HepG2 (cell line): ENCODE results near the gene RAB6A. TPM values are rescaled to one million over a fixed set of nuclear protein-coding genes. Genes with fewer than 3 reads are reported as not detected.

Experiments
- HOXA7 ChIP-seq: sonication (generic); formaldehyde crosslinking; IDR thresholded peaks from 2 replicates; pipeline ENCODE4 v1.8.1; 2022; ENCODE audit warnings: mild to moderate bottlenecking, missing genetic modification reagents, moderate library complexity
- ZNF274 ChIP-seq: sonication (generic); formaldehyde crosslinking; IDR thresholded peaks from 2 replicates; pipeline ENCODE4 v1.5.1; 2020; ENCODE audit warnings: mild to moderate bottlenecking, missing genetic modification reagents
- ZNF652 ChIP-seq: IDR thresholded peaks from 2 replicates; pipeline ENCODE4 v1.6.1; 2016; ENCODE audit warnings: low read depth, borderline replicate concordance
- ZNF775 ChIP-seq: sonication (generic); formaldehyde crosslinking; IDR thresholded peaks from 2 replicates; pipeline ENCODE4 v1.4.0; 2020; ENCODE audit warnings: missing genetic modification reagents, mild to moderate bottlenecking, moderate library complexity, borderline replicate concordance
- polyA plus RNA-seq, 8 experiments: library from polyadenylated mRNA; depleted of rRNA in 3 of 8; stranded (reverse) in 7 of 8; unstranded in 1 of 8; fragments of >200 nt; fragmentation: Illumina TruSeq in 4 of 8; extraction: Trizol in 4 of 8; gene quantifications; 2 replicates each; pipeline versions ENCODE4 v1.2.1 to v1.2.3, GENCODE V29; 2011 to 2016; ENCODE audit warnings: low read depth in 4 of 8, missing spikeins in 1 of 8, mixed read lengths in 1 of 8; ENCODE audit not compliant: insufficient read depth in 1 of 8
- total RNA-seq, 5 experiments: library from RNA; depleted of rRNA; stranded (reverse); fragments of >200 nt; fragmentation: Illumina TruSeq; extraction: Trizol; gene quantifications; 2 replicates each; pipeline ENCODE4 v1.2.3, GENCODE V29; 2016; ENCODE audit warnings: low read depth in 1 of 5
- TF ChIP-seq, protein P1 (sequence below): IDR thresholded peaks from 2 replicates; pipeline ENCODE4 v1.6.1; 2018; ENCODE audit warnings: missing genetic modification reagents, mild to moderate bottlenecking, missing compliant biosample characterization
- TF ChIP-seq, protein P2 (sequence below): sonication (generic); formaldehyde crosslinking; IDR thresholded peaks from 2 replicates; pipeline ENCODE4 v1.8.1; 2023; ENCODE audit warnings: mild to moderate bottlenecking, missing genetic modification reagents
- TF ChIP-seq, protein P3 (sequence below): sonication (generic); formaldehyde crosslinking; IDR thresholded peaks from 2 replicates; pipeline ENCODE4 v1.4.0; 2020; ENCODE audit warnings: mild to moderate bottlenecking, low read depth, missing genetic modification reagents
- TF ChIP-seq, protein P4 (sequence below): sonication (generic); formaldehyde crosslinking; IDR thresholded peaks from 2 replicates; pipeline ENCODE4 v1.5.1; 2020; ENCODE audit warnings: missing genetic modification reagents, mild to moderate bottlenecking, borderline replicate concordance
- TF ChIP-seq, protein P5 (sequence below): IDR thresholded peaks from 2 replicates; pipeline ENCODE4 v1.6.1; 2012; ENCODE audit warnings: low read depth, low read length, improper control_type of control experiment
- TF ChIP-seq, protein P6 (sequence below): sonication (generic); formaldehyde crosslinking; IDR thresholded peaks from 2 replicates; pipeline ENCODE4 v1.8.0; 2023; ENCODE audit warnings: mild to moderate bottlenecking, missing genetic modification reagents
- TF ChIP-seq, protein P7 (sequence below): sonication (generic); formaldehyde crosslinking; conservative IDR thresholded peaks from 2 replicates; pipeline ENCODE4 v1.8.1; 2023; ENCODE audit warnings: missing genetic modification reagents
- TF ChIP-seq, protein P8 (sequence below), 2 experiments: IDR thresholded peaks; 2 replicates each; pipeline ENCODE4 v1.6.1; 2011 to 2012; ENCODE audit warnings: low read length in 2 of 2, borderline replicate concordance in 1 of 2, low read depth in 1 of 2, mild to moderate bottlenecking in 1 of 2, moderate library complexity in 1 of 2

The RAB6A gene
- total and polyA plus RNA-seq, 2 of the 13 experiments (the other 11 are each of a cell fraction or from before 2014, with no cell fraction given): 74.3 to 121 TPM

DNA sequence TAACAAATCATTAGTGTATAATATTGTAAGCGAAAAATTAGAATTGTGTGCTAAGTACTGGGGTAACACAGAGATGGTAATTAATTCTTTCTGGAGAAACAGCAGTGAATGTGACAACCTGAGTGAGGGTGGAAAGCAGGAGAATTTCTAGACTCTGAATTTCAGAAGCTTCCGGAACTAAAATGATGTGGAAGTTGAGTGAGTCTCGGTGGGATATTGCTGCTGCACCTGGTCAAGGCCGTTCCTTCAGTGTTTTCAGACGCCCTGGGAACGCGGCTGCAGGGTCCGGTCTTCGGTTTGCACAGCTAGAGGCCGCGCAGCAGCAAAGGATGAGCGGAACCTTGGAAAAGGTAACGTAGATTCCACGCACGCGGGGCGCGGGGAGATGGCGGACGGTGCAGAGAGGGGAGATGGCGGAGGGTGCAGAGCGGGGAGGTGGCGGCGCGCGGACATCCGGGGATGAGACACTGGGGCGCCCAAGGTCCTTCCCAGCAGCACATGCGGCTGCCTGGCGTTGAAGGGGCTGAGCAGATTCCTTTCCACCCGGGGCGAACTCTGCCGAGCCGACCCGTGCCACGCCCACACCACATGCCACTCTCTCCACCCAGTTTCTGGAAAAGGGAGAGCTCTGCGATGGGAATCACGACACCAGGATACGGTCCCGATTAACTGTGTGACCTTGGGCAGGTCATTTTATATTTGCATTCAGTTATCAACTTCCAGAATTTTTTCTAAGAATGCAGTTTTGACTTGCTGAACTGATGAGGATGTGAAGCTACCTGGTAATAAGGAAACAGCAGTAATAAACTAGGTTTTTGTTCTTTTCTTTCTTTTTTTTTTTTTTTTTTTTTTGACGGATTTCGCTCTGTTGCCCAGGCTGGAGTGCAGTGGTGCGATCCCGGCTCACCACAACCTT lies 27.0 kb upstream of the RAB6A start, which contains the start of gene MRPL48 (continued):
- TF ChIP-seq, protein P1, sequence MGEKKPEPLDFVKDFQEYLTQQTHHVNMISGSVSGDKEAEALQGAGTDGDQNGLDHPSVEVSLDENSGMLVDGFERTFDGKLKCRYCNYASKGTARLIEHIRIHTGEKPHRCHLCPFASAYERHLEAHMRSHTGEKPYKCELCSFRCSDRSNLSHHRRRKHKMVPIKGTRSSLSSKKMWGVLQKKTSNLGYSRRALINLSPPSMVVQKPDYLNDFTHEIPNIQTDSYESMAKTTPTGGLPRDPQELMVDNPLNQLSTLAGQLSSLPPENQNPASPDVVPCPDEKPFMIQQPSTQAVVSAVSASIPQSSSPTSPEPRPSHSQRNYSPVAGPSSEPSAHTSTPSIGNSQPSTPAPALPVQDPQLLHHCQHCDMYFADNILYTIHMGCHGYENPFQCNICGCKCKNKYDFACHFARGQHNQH (CRISPR knock-in tag): peak; percentile 92
- TF ChIP-seq, protein P2, sequence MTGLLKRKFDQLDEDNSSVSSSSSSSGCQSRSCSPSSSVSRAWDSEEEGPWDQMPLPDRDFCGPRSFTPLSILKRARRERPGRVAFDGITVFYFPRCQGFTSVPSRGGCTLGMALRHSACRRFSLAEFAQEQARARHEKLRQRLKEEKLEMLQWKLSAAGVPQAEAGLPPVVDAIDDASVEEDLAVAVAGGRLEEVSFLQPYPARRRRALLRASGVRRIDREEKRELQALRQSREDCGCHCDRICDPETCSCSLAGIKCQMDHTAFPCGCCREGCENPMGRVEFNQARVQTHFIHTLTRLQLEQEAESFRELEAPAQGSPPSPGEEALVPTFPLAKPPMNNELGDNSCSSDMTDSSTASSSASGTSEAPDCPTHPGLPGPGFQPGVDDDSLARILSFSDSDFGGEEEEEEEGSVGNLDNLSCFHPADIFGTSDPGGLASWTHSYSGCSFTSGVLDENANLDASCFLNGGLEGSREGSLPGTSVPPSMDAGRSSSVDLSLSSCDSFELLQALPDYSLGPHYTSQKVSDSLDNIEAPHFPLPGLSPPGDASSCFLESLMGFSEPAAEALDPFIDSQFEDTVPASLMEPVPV (CRISPR knock-in tag): peak; percentile 83
- TF ChIP-seq, protein P3, sequence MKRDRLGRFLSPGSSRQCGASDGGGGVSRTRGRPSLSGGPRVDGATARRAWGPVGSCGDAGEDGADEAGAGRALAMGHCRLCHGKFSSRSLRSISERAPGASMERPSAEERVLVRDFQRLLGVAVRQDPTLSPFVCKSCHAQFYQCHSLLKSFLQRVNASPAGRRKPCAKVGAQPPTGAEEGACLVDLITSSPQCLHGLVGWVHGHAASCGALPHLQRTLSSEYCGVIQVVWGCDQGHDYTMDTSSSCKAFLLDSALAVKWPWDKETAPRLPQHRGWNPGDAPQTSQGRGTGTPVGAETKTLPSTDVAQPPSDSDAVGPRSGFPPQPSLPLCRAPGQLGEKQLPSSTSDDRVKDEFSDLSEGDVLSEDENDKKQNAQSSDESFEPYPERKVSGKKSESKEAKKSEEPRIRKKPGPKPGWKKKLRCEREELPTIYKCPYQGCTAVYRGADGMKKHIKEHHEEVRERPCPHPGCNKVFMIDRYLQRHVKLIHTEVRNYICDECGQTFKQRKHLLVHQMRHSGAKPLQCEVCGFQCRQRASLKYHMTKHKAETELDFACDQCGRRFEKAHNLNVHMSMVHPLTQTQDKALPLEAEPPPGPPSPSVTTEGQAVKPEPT (CRISPR knock-in tag): peak; percentile 77; the same call in 1 of the 2 replicates
- no peak for TF ChIP-seq ZNF775 (CRISPR knock-in tag)
- TF ChIP-seq, protein P4, sequence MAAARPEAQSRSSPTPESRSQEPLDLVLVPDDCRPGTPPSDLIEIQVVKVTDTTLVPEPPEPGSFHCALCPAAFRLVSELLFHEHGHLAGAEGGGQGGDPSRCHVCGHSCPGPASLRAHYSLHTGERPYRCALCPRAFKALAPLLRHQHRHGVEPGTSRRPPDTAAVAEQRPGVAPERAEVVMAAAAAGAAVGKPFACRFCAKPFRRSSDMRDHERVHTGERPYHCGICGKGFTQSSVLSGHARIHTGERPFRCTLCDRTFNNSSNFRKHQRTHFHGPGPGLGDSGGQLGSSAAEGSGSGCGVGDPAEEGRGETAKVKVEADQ: peak; percentile 98
- TF ChIP-seq, protein P5, sequence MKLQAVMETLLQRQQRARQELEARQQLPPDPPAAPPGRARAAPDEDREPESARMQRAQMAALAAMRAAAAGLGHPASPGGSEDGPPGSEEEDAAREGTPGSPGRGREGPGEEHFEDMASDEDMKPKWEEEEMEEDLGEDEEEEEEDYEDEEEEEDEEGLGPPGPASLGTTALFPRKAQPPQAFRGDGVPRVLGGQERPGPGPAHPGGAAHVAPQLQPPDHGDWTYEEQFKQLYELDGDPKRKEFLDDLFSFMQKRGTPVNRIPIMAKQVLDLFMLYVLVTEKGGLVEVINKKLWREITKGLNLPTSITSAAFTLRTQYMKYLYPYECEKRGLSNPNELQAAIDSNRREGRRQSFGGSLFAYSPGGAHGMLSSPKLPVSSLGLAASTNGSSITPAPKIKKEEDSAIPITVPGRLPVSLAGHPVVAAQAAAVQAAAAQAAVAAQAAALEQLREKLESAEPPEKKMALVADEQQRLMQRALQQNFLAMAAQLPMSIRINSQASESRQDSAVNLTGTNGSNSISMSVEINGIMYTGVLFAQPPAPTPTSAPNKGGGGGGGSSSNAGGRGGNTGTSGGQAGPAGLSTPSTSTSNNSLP: no peak
- TF ChIP-seq, protein P6, sequence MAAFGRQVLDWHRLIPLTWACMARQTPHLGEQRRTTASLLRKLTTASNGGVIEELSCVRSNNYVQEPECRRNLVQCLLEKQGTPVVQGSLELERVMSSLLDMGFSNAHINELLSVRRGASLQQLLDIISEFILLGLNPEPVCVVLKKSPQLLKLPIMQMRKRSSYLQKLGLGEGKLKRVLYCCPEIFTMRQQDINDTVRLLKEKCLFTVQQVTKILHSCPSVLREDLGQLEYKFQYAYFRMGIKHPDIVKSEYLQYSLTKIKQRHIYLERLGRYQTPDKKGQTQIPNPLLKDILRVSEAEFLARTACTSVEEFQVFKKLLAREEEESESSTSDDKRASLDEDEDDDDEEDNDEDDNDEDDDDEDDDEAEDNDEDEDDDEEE (CRISPR knock-in tag): peak; percentile 89
- peak; percentile 92 for TF ChIP-seq ZNF274 (CRISPR knock-in tag)
- no peak for TF ChIP-seq HOXA7 (CRISPR knock-in tag)
- TF ChIP-seq, protein P7, sequence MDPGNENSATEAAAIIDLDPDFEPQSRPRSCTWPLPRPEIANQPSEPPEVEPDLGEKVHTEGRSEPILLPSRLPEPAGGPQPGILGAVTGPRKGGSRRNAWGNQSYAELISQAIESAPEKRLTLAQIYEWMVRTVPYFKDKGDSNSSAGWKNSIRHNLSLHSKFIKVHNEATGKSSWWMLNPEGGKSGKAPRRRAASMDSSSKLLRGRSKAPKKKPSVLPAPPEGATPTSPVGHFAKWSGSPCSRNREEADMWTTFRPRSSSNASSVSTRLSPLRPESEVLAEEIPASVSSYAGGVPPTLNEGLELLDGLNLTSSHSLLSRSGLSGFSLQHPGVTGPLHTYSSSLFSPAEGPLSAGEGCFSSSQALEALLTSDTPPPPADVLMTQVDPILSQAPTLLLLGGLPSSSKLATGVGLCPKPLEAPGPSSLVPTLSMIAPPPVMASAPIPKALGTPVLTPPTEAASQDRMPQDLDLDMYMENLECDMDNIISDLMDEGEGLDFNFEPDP: 0 out of 2 replicates have a peak, but pooled peaks have one; percentile 45
- TF ChIP-seq, protein P8, sequence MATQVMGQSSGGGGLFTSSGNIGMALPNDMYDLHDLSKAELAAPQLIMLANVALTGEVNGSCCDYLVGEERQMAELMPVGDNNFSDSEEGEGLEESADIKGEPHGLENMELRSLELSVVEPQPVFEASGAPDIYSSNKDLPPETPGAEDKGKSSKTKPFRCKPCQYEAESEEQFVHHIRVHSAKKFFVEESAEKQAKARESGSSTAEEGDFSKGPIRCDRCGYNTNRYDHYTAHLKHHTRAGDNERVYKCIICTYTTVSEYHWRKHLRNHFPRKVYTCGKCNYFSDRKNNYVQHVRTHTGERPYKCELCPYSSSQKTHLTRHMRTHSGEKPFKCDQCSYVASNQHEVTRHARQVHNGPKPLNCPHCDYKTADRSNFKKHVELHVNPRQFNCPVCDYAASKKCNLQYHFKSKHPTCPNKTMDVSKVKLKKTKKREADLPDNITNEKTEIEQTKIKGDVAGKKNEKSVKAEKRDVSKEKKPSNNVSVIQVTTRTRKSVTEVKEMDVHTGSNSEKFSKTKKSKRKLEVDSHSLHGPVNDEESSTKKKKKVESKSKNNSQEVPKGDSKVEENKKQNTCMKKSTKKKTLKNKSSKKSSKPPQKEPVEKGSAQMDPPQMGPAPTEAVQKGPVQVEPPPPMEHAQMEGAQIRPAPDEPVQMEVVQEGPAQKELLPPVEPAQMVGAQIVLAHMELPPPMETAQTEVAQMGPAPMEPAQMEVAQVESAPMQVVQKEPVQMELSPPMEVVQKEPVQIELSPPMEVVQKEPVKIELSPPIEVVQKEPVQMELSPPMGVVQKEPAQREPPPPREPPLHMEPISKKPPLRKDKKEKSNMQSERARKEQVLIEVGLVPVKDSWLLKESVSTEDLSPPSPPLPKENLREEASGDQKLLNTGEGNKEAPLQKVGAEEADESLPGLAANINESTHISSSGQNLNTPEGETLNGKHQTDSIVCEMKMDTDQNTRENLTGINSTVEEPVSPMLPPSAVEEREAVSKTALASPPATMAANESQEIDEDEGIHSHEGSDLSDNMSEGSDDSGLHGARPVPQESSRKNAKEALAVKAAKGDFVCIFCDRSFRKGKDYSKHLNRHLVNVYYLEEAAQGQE (IDR thresholded peaks at IDR 0.05; ENCODE audit: borderline replicate concordance in 1 of 2, low read depth in 1 of 2, low read length in 2 of 2): peak in 1 of 2 experiments; percentile 60; a peak in 1 of 4 replicates
- no peak for TF ChIP-seq ZNF652 (CRISPR knock-in tag)
